Activated CD8-positive, alpha-beta T cell treated with anti-CD3 and anti-CD28 coated beads for 36 hours (primary cell): ENCODE data around the gene KCNMA1. TPM values are rescaled to one million over a fixed set of nuclear protein-coding genes. Genes with fewer than 3 reads are reported as not detected.

Experiments
- ATAC-seq: fragments of 200-7000 bp; cut with Tn5 transposase; one replicate; pipeline ENCODE4 v1.10.0; 2021; ENCODE audit warnings: mild to moderate bottlenecking, moderate library complexity
- CTCF ChIA-PET: fragments of 350-600 bp; sonication (Branson Sonifier 250); formaldehyde crosslinking; loops from one replicate; lab custom pipeline; 2021; ENCODE audit warnings: antibody characterized with exemption; lab: Charles Lee
- POLR2A ChIA-PET: fragments of 350-600 bp; sonication (Branson Sonifier 250); formaldehyde crosslinking; loops from one replicate; lab custom pipeline; 2021; ENCODE audit warnings: antibody characterized with exemption; lab: Charles Lee
- DNase-seq: peaks from one replicate; pipeline ENCODE4 v3.0.0-alpha.2; 2020
- H3K27ac Mint-ChIP-seq: one replicate; pipeline ENCODE4 v1.8.0; 2021; ENCODE audit warnings: mild to moderate bottlenecking, mixed read lengths
- H3K27me3 Mint-ChIP-seq: one replicate; pipeline ENCODE4 v1.8.0; 2021; ENCODE audit warnings: mixed read lengths
- H3K36me3 Mint-ChIP-seq: one replicate; pipeline ENCODE4 v1.8.0; 2021; ENCODE audit warnings: low read depth, mixed read lengths
- H3K4me1 Mint-ChIP-seq: one replicate; pipeline ENCODE4 v1.8.0; 2021; ENCODE audit warnings: low read depth, mixed read lengths
- H3K4me3 Mint-ChIP-seq: one replicate; pipeline ENCODE4 v1.8.0; 2021; ENCODE audit warnings: mild to moderate bottlenecking, moderate library complexity, mixed read lengths
- H3K9me3 Mint-ChIP-seq: one replicate; pipeline ENCODE4 v1.8.0; 2021; ENCODE audit warnings: mixed read lengths
- intact Hi-C: fragments of 100-400 bp; cut with micrococcal nuclease; formaldehyde crosslinking; loops from one replicate; pipeline ENCODE4 v1.10.0; 2022
- total RNA-seq, 2 experiments: library from RNA; stranded (reverse); gene quantifications; one replicate each; pipeline ENCODE4 v1.2.3, GENCODE V29; 2021
- TF ChIP-seq, protein P1 (sequence below): fragments of 200-600 bp; IDR thresholded peaks from one replicate; pipeline ENCODE4 v1.8.0; 2022; ENCODE audit warnings: antibody characterized with exemption, mild to moderate bottlenecking

Gene KCNMA1
- total RNA-seq, 2 experiments from 2014 or later, result 0.18 TPM; not detected in 1

DNA sequence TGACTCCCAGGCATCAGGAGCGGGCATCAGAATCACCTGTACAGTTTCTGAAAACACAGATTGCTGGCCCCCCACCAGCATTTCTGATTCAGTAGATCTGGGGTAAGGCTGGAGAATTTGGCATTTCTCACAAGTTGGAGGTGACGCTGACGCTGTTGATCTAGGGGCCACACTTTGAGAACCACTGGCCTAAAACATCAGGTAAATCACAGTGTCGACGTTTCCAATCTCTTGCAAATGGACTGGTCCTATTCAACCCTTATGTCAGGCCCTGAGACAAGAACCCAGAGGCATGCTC is 564.0 kb downstream of the KCNMA1 start:
- Mint-ChIP-seq H3K4me1 (no peaks in the 10 kb centered on the region), H3K27ac (no peak overlapping the region), H3K9me3 (no peaks in the 10 kb centered on the region), H3K4me3 (no peak overlapping the region), H3K27me3 (no peaks in the 10 kb centered on the region), H3K36me3 (no peaks in the 10 kb centered on the region)
- intact Hi-C loops, result no loop called here
- no peak for DNase-seq
- TF ChIP-seq, protein P1, sequence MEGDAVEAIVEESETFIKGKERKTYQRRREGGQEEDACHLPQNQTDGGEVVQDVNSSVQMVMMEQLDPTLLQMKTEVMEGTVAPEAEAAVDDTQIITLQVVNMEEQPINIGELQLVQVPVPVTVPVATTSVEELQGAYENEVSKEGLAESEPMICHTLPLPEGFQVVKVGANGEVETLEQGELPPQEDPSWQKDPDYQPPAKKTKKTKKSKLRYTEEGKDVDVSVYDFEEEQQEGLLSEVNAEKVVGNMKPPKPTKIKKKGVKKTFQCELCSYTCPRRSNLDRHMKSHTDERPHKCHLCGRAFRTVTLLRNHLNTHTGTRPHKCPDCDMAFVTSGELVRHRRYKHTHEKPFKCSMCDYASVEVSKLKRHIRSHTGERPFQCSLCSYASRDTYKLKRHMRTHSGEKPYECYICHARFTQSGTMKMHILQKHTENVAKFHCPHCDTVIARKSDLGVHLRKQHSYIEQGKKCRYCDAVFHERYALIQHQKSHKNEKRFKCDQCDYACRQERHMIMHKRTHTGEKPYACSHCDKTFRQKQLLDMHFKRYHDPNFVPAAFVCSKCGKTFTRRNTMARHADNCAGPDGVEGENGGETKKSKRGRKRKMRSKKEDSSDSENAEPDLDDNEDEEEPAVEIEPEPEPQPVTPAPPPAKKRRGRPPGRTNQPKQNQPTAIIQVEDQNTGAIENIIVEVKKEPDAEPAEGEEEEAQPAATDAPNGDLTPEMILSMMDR, result no peak
- ATAC-seq, result no peak
- CTCF ChIA-PET, result no interaction called here
- POLR2A ChIA-PET, result no interaction called here

DNA sequence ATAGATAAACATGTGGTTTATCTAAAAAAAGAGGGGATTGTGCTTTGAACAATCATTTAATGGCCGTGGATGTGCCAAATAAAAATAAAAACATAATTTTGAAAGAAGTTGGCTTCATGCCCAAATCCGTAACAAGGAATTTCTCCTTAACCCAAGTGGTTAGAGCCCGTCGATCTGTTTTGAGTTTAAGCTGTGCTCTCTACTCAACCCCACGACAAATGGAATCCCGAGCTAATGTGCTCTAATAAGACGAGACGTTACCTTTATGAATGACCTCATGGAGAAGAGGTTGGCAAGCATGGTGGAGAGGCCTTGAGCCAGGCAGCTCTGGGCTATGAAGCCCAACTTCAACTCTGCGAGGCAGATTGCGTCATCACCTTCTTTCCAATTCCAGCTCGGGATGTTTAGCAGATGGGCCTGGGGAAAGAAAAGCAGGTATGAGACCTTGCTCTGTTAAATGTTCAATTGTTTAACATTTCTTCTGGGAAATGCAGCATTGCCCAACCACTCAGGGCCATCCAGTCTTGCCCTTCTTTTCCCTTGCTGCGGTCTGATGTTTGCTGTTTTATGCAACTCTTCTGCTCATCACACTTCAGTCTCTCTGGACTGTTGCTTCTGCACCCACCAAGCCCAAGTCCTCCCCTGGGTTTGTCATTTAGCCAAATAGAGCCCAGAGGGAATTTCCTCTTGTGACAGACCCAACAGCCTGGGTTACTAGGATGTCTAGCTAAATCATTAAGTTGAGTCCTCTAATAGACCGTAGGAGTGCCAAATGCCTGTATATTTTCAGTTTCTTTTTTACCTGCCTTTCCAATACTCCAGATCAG is 564.6 kb downstream of the KCNMA1 start:
- DNase-seq (no peak), ATAC-seq (no peak)
- Mint-ChIP-seq H3K9me3 (no peaks in the 10 kb centered on the region), H3K36me3 (no peaks in the 10 kb centered on the region), H3K27me3 (no peaks in the 10 kb centered on the region), H3K27ac (no peak overlapping the region), H3K4me3 (no peak overlapping the region), H3K4me1 (no peaks in the 10 kb centered on the region)
- CTCF ChIA-PET, result no interaction called here
- intact Hi-C loops, result no loop called here
- TF ChIP-seq, protein P1, result no peak
- POLR2A ChIA-PET, result no interaction called here

DNA sequence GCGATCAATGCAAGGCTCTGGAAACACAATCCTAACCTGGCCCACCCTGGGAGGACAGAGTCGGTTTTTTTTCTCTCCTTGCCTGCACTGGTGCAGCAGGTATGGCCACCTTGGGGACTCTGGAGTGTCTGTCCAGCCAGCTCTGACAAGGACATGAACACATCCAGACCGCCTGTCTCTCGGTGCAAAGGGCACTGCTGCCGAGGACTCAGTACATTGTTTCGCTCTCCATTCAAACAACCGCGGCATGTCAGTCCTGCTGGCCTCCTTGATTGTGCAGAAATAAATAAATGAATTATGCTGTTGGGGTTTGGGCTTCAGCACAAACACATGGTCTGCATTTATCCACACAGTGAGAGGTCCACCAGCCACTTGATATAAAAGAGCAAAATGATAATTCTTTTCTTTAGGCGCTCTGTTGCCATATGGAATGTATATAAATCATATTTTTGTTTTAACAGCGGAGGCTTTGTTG is 565.2 kb downstream of the KCNMA1 start:
- ChIA-PET POLR2A (no interaction called here), CTCF (no interaction called here)
- Mint-ChIP-seq H3K9me3 (no peaks in the 10 kb centered on the region), H3K36me3 (no peaks in the 10 kb centered on the region), H3K4me1 (no peaks in the 10 kb centered on the region), H3K4me3 (no peak overlapping the region), H3K27me3 (no peaks in the 10 kb centered on the region), H3K27ac (no peak overlapping the region)
- no peak for DNase-seq
- TF ChIP-seq, protein P1, result no peak
- no peak for ATAC-seq
- intact Hi-C loops, result no loop called here

DNA sequence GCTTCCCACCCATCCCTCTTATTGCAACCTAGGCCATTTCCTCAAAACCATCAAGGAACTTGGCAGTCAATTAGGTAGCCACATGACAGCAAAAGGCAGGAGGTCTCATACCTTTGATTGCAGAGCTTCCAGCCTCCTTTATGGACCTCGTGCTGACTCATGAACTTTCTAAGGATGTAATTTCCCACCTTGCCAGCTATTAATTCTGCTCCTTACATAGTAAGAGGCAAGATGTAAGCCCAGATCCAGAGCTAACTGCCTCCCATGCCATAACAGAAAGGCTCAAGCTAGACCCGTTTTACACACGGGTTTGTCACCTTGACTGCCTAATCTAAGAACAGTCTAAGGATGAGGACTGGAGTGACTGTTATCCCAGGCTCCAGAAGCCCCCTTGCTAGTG is 565.7 kb downstream of the KCNMA1 start:
- TF ChIP-seq, protein P1, result no peak
- Mint-ChIP-seq H3K27me3 (no peaks in the 10 kb centered on the region), H3K36me3 (no peaks in the 10 kb centered on the region), H3K4me3 (no peak overlapping the region), H3K9me3 (no peaks in the 10 kb centered on the region), H3K4me1 (no peaks in the 10 kb centered on the region), H3K27ac (no peak overlapping the region)
- ATAC-seq (no peak), DNase-seq (no peak)
- CTCF ChIA-PET, result interaction anchor here (1.0 kb wide), 1 partner anchor 37 kb away, joined by 3 read pairs; no protein-coding TSS in a partner anchor
- intact Hi-C loops, result no loop called here
- POLR2A ChIA-PET, result no interaction called here

DNA sequence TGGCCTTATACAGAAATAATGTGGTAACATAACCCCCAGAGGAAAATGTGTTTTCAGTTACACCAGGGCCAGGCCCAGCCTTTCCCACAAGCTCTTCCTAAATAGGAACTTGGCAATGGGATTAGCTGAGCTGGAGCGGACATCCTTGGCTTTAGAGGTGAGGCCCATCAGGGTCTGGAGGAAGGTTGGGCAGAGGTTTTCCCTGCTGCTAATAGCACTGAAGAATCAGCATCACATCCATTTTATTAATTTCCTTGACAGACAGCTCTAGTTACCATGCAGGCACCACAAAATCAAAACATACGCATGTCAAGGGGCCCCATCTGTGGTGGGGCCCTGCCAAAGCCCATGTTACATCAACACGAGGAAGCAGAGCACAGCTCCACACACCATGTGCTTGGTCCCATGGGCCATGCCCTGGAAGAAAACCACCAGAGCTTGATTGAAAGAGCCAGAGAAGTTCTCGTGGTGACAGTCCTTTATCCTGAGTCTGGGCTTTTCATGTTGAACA is 566.6 kb downstream of the KCNMA1 start:
- Mint-ChIP-seq H3K4me3 (no peak overlapping the region), H3K27me3 (no peaks in the 10 kb centered on the region), H3K27ac (no peak overlapping the region), H3K36me3 (no peaks in the 10 kb centered on the region), H3K9me3 (no peaks in the 10 kb centered on the region), H3K4me1 (no peaks in the 10 kb centered on the region)
- ATAC-seq (no peak), DNase-seq (no peak)
- intact Hi-C loops, result no loop called here
- TF ChIP-seq, protein P1, result no peak
- ChIA-PET POLR2A (no interaction called here), CTCF (interaction anchor here (1.0 kb wide), 1 partner anchor 38 kb away, joined by 3 read pairs; no protein-coding TSS in a partner anchor)
